CD8-positive, alpha-beta memory T cell (primary cell): ENCODE results near the gene IQSEC3. TPM values are rescaled to one million over a fixed set of nuclear protein-coding genes. Genes with fewer than 3 reads are reported as not detected.
"Not testable (repeated sequence)": the region's sequence is repeated elsewhere in the genome, so short reads cannot be mapped to it uniquely, and the experiment has no call there.

ENCODE experiments used
- CTCF ChIA-PET: fragments of 350-600 bp; sonication (Branson Sonifier 250); formaldehyde crosslinking; loops from one replicate; lab custom pipeline; 2021; ENCODE audit warnings: antibody characterized with exemption; lab: Charles Lee
- POLR2A ChIA-PET: fragments of 350-600 bp; sonication (Branson Sonifier 250); formaldehyde crosslinking; loops from one replicate; lab custom pipeline; 2021; ENCODE audit warnings: antibody characterized with exemption; lab: Charles Lee
- DNase-seq, 5 donors: peaks; one replicate each; pipeline versions ENCODE4 v3.0.0 to v3.0.0-alpha.2; 2020 to 2022; ENCODE audit warnings: mixed read lengths in 1 of 5
- H3K27ac ChIP-seq: one replicate; pipeline ENCODE4 v1.7.0; 2013; ENCODE audit warnings: low read depth, mild to moderate bottlenecking, low read length, moderate library complexity
- H3K27me3 ChIP-seq: 2 replicates; pipeline ENCODE4 v1.7.0; 2013; ENCODE audit warnings: low read length, mild to moderate bottlenecking; ENCODE audit not compliant: insufficient read depth, poor library complexity, severe bottlenecking
- H3K36me3 ChIP-seq: 2 replicates; pipeline ENCODE4 v1.7.0; 2013; ENCODE audit warnings: mild to moderate bottlenecking, low read length, moderate library complexity; ENCODE audit not compliant: insufficient read depth
- H3K4me1 ChIP-seq: 2 replicates; pipeline ENCODE4 v1.7.0; 2013; ENCODE audit warnings: mild to moderate bottlenecking, low read length, moderate library complexity; ENCODE audit not compliant: insufficient read depth
- H3K4me3 ChIP-seq: 2 replicates; pipeline ENCODE4 v1.7.0; 2013; ENCODE audit warnings: mild to moderate bottlenecking, low read length
- H3K9me3 ChIP-seq: 2 replicates; pipeline ENCODE4 v1.7.0; 2013; ENCODE audit warnings: mild to moderate bottlenecking, low read length
- H3K27ac Mint-ChIP-seq, 8 donors: one replicate each; pipeline ENCODE4 v1.8.0; 2020 to 2021; ENCODE audit warnings: mixed read lengths in 8 of 8, mild to moderate bottlenecking in 6 of 8, inconsistent platforms in 3 of 8, moderate library complexity in 3 of 8
- H3K27me3 Mint-ChIP-seq, 2 donors: one replicate each; pipeline ENCODE4 v1.8.0; 2020 to 2021; ENCODE audit warnings: mixed read lengths in 2 of 2, mild to moderate bottlenecking in 1 of 2, moderate library complexity in 1 of 2
- H3K36me3 Mint-ChIP-seq, 3 donors: one replicate each; pipeline ENCODE4 v1.8.0; 2020 to 2021; ENCODE audit warnings: mixed read lengths in 3 of 3, inconsistent platforms in 1 of 3, mild to moderate bottlenecking in 1 of 3
- H3K4me1 Mint-ChIP-seq, 3 donors: one replicate each; pipeline ENCODE4 v1.8.0; 2020 to 2021; ENCODE audit warnings: mixed read lengths in 3 of 3, inconsistent platforms in 1 of 3, mild to moderate bottlenecking in 1 of 3
- H3K4me3 Mint-ChIP-seq, 7 donors: one replicate each; pipeline ENCODE4 v1.8.0; 2020 to 2021; ENCODE audit warnings: mixed read lengths in 7 of 7, mild to moderate bottlenecking in 6 of 7, moderate library complexity in 4 of 7, inconsistent platforms in 2 of 7
- H3K9me3 Mint-ChIP-seq, 5 donors: one replicate each; pipeline ENCODE4 v1.8.0; 2020 to 2022; ENCODE audit warnings: mixed read lengths in 5 of 5, mild to moderate bottlenecking in 3 of 5, moderate library complexity in 2 of 5, inconsistent platforms in 1 of 5
- polyA plus RNA-seq: library from polyadenylated mRNA; unstranded; fragments of 300-500 nt; fragmentation: Illumina TruSeq; gene quantifications from one replicate; pipeline ENCODE4 v1.2.3, GENCODE V29; 2021
- total RNA-seq, 2 experiments: library from RNA; stranded (reverse); gene quantifications; one replicate each; pipeline ENCODE4 v1.2.3, GENCODE V29; 2021

IQSEC3 gene
- under 1 TPM; 0.53 to 0.88 TPM for total RNA-seq
- polyA plus RNA-seq: not detected

DNA sequence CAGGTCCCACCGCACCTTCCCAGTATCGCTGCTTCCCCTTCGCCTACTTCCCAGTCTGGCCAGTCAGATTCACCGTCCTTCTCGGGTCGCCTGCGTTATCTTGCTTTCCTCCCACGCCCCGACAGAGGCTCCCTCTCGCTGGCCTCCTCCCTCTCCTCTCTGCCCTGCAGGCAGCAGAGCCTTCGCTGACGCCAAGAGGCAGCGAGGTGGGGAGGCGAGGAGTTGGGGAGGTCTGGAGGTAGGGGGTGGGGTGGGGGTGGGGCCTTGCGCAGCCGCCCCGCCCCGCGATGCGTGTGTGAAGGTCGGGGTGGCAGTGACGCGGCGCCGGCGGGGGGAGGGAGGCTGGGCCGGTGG is at the start of gene IQSEC3:
Gene IQSEC3, plus strand, starts transcription at position 340 of the 354 bp plus-strand sequence. CDS start 116 bp downstream, outside the sequence.
- H3K4me3 Mint-ChIP-seq, H3K36me3 ChIP-seq, H3K4me1 ChIP-seq, H3K4me1 Mint-ChIP-seq, H3K27ac ChIP-seq, H3K36me3 Mint-ChIP-seq, POLR2A ChIA-PET, CTCF ChIA-PET, H3K4me3 ChIP-seq, H3K9me3 ChIP-seq, H3K9me3 Mint-ChIP-seq, DNase-seq, H3K27ac Mint-ChIP-seq: not testable (repeated sequence)
- peaks cover 30 to 54% of the 10 kb centered on the region in 2 donors for H3K27me3 Mint-ChIP-seq
- peaks cover 13% of the 10 kb centered on the region for H3K27me3 ChIP-seq

- H3K27me3 ChIP-seq, CTCF ChIA-PET, H3K36me3 ChIP-seq, POLR2A ChIA-PET, H3K27ac ChIP-seq, H3K27ac Mint-ChIP-seq, H3K9me3 Mint-ChIP-seq, H3K4me1 ChIP-seq, H3K27me3 Mint-ChIP-seq, H3K9me3 ChIP-seq, H3K4me3 ChIP-seq, H3K4me3 Mint-ChIP-seq: not testable (repeated sequence)
- Mint-ChIP-seq H3K36me3 (peaks cover 0 to 31% (median 7%) of the 10 kb centered on the region in 3 donors), H3K4me1 (peaks cover 11 to 16% (median 12%) of the 10 kb centered on the region in 3 donors)
- peak in 1 of 5 donors; percentile 25 for DNase-seq
Measured at GRCh38 chr12:17370-18340, 48.9 kb upstream of the IQSEC3 start.

- CTCF ChIA-PET, H3K9me3 Mint-ChIP-seq, H3K27ac Mint-ChIP-seq, H3K4me1 ChIP-seq, H3K4me3 ChIP-seq, H3K4me3 Mint-ChIP-seq, H3K9me3 ChIP-seq, H3K27me3 ChIP-seq, POLR2A ChIA-PET, H3K27ac ChIP-seq, H3K27me3 Mint-ChIP-seq, H3K36me3 ChIP-seq: not testable (repeated sequence)
- DNase-seq: peak in 1 of 5 donors; percentile 39
- Mint-ChIP-seq H3K36me3 (peaks cover 0 to 31% (median 7%) of the 10 kb centered on the region in 3 donors), H3K4me1 (peaks cover 11 to 20% (median 11%) of the 10 kb centered on the region in 3 donors)
Measured at GRCh38 chr12:18821-19567, 47.6 kb upstream of the IQSEC3 start.

- H3K27ac ChIP-seq, H3K4me3 Mint-ChIP-seq, POLR2A ChIA-PET: not testable (repeated sequence)
Measured at GRCh38 chr12:19906-20305, 46.7 kb upstream of the IQSEC3 start.

GRCh38 chr12:20757-21156 is 45.8 kb upstream of the IQSEC3 start:
- H3K4me1 Mint-ChIP-seq: peaks cover 11 to 20% (median 11%) of the 10 kb centered on the region in 3 donors
- Histone ChIP-seq H3K27ac (no peak overlapping the region), H3K27me3 (no peaks in the 10 kb centered on the region), H3K4me3 (no peak overlapping the region), H3K9me3 (no peaks in the 10 kb centered on the region), H3K36me3 (no peaks in the 10 kb centered on the region), H3K4me1 (no peaks in the 10 kb centered on the region)
- H3K27ac Mint-ChIP-seq: peak overlapping the region in 5 of 8 donors; percentile 10 to 65 (median 16)
- peaks cover 0 to 30% (median 7%) of the 10 kb centered on the region in 3 donors for H3K36me3 Mint-ChIP-seq
- H3K4me3 Mint-ChIP-seq: no peak overlapping the region
- ChIA-PET CTCF (no interaction called here), POLR2A (no interaction called here)
- H3K27me3 Mint-ChIP-seq: no peaks in the 10 kb centered on the region
- peak in 1 of 5 donors; percentile 30 for DNase-seq
- H3K9me3 Mint-ChIP-seq: no peaks in the 10 kb centered on the region

More at GRCh38 chr12:19906-20305, 46.7 kb upstream of the IQSEC3 start:
- Mint-ChIP-seq H3K4me1 (peaks cover 11 to 20% (median 11%) of the 10 kb centered on the region in 3 donors), H3K36me3 (peaks cover 0 to 30% (median 7%) of the 10 kb centered on the region in 3 donors), H3K27ac (peak overlapping the region in 1 of 8 donors; percentile 54)
- H3K27me3 ChIP-seq, CTCF ChIA-PET, DNase-seq, H3K4me1 ChIP-seq, H3K9me3 Mint-ChIP-seq, H3K36me3 ChIP-seq, H3K4me3 ChIP-seq, H3K27me3 Mint-ChIP-seq, H3K9me3 ChIP-seq: not testable (repeated sequence)

- Histone ChIP-seq H3K36me3 (no peaks in the 10 kb centered on the region), H3K27ac (no peak overlapping the region), H3K27me3 (no peaks in the 10 kb centered on the region), H3K4me3 (no peak overlapping the region), H3K4me1 (no peaks in the 10 kb centered on the region), H3K9me3 (no peaks in the 10 kb centered on the region)
- no peaks in the 10 kb centered on the region for H3K27me3 Mint-ChIP-seq
- H3K9me3 Mint-ChIP-seq: no peaks in the 10 kb centered on the region
- H3K4me1 Mint-ChIP-seq: peaks cover 11 to 20% (median 11%) of the 10 kb centered on the region in 3 donors
- no peak overlapping the region for H3K4me3 Mint-ChIP-seq
- peak overlapping the region in 7 of 8 donors; percentile 58 to 92 (median 78) for H3K27ac Mint-ChIP-seq
- DNase-seq: peak in 1 of 5 donors; percentile 37
- ChIA-PET POLR2A (no interaction called here), CTCF (no interaction called here)
- H3K36me3 Mint-ChIP-seq: peaks cover 0 to 30% (median 7%) of the 10 kb centered on the region in 3 donors
Measured at GRCh38 chr12:21301-22189, 45.0 kb upstream of the IQSEC3 start.

- ChIA-PET CTCF (no interaction called here), POLR2A (no interaction called here)
- H3K36me3 ChIP-seq: no peaks in the 10 kb centered on the region
- peaks cover 0 to 30% (median 7%) of the 10 kb centered on the region in 3 donors for H3K36me3 Mint-ChIP-seq
- peak overlapping the region; percentile 4 to 92 (median 74) for H3K27ac Mint-ChIP-seq
- no peaks in the 10 kb centered on the region for H3K9me3 ChIP-seq
- no peaks in the 10 kb centered on the region for H3K4me1 ChIP-seq
- no peaks in the 10 kb centered on the region for H3K27me3 ChIP-seq
- H3K27ac ChIP-seq: no peak overlapping the region
- H3K4me3 Mint-ChIP-seq: no peak overlapping the region
- peak in 1 of 5 donors; percentile 35 for DNase-seq
- H3K9me3 Mint-ChIP-seq: no peaks in the 10 kb centered on the region
- no peak overlapping the region for H3K4me3 ChIP-seq
- peaks cover 11 to 20% (median 11%) of the 10 kb centered on the region in 3 donors for H3K4me1 Mint-ChIP-seq
- H3K27me3 Mint-ChIP-seq: no peaks in the 10 kb centered on the region
Measured at GRCh38 chr12:22190-22529, 44.4 kb upstream of the IQSEC3 start.
